Adrenal gland (tissue), 12 donors: ENCODE results near the gene DNHD1. TPM values are rescaled to one million over a fixed set of nuclear protein-coding genes. Genes with fewer than 3 reads are reported as not detected.

Source experiments
- DNase-seq, 7 donors: peaks; one replicate each; pipeline ENCODE4 v3.0.0-alpha.2; 2019 to 2020
- H3K27ac ChIP-seq, 5 donors: fragments of 200-600 bp; sonication (generic) in 4 of 5; 1 replicate in 3 of 5; 2 replicates in 2 of 5; pipeline versions ENCODE4 v1.5.1 to v1.8.0; 2016 to 2020; ENCODE audit warnings: mild to moderate bottlenecking in 1 of 5
- H3K27me3 ChIP-seq: fragments of 200-600 bp; 2 replicates; pipeline ENCODE4 v1.8.0; 2021
- H3K36me3 ChIP-seq, 2 donors: fragments of 200-600 bp; replicated peaks in 1 of 2; 1 replicate in 1 of 2; 2 replicates in 1 of 2; pipeline versions ENCODE4 v1.5.1 to v1.8.0; 2018 to 2022
- H3K4me1 ChIP-seq, 2 donors: fragments of 200-600 bp; replicated peaks in 1 of 2; 1 replicate in 1 of 2; 2 replicates in 1 of 2; pipeline versions ENCODE4 v1.5.1 to v1.8.0; 2018 to 2021
- H3K4me3 ChIP-seq, 4 donors: fragments of 200-600 bp; sonication (generic) in 3 of 4; one replicate each; pipeline ENCODE4 v1.5.1; 2016 to 2018
- H3K9me3 ChIP-seq, 3 donors: fragments of 200-600 bp; sonication (generic) in 1 of 3; replicated peaks in 1 of 3; 1 replicate in 2 of 3; 2 replicates in 1 of 3; pipeline versions ENCODE4 v1.5.1 to v1.8.0; 2016 to 2021
- CTCF ChIP-seq, 6 experiments: fragments of 450-650 bp in 4 of 6; fragments of 200-600 bp in 2 of 6; sonication (generic) in 1 of 6; IDR thresholded peaks; 1 replicate in 5 of 6; 2 replicates in 1 of 6; pipeline versions ENCODE4 v1.5.1 to v1.8.0; 2016 to 2021; ENCODE audit warnings: antibody characterized with exemption in 6 of 6, mild to moderate bottlenecking in 2 of 6, moderate library complexity in 1 of 6
- POLR2A ChIP-seq, 2 donors: fragments of 450-650 bp; IDR thresholded peaks; one replicate each; pipeline ENCODE4 v1.6.1; 2017; ENCODE audit warnings: antibody characterized with exemption in 2 of 2, mild to moderate bottlenecking in 2 of 2, moderate library complexity in 1 of 2
- WGBS, 4 donors: extraction: QIAGEN DNeasy Blood & Tissue Kit in 2 of 4; methylation state at CpG; one replicate each; pipeline versions ENCODE4 v1.1.5 to v1.1.7; 2013 to 2017; 5-methylcytosine and 5-hydroxymethylcytosine counted together
- intact Hi-C, 2 donors: fragments of 100-400 bp; cut with DNase I; formaldehyde crosslinking; loops; one replicate each; pipeline versions ENCODE4 v1.14.1 to v1.15.0; 2022 to 2023
- polyA plus RNA-seq, 3 donors: library from polyadenylated mRNA; stranded (reverse); fragments of 200-250 nt in 2 of 3; fragments of 350-450 nt in 1 of 3; fragmentation: Illumina TruSeq in 1 of 3; extraction: RNeasy Lipid Tissue Mini Kit (QIAGEN cat#74804) in 1 of 3; gene quantifications; one replicate each; pipeline ENCODE4 v1.2.3, GENCODE V29; 2013 to 2014
- total RNA-seq, 9 donors: library from RNA; depleted of rRNA in 4 of 9; stranded (reverse); fragments of >200 nt in 4 of 9; fragments of 120-200 nt in 1 of 9; fragmentation: NEBNext Ultra II Directional in 1 of 9; extraction: Animal tissue kit (Norgen Biotek cat#: 25700) in 1 of 9; gene quantifications; one replicate each; pipeline versions ENCODE4 v1.1.0 to v1.2.4, GENCODE V29; 2013 to 2023
- donor health status: healthy with polysubstance abuse.
- donor health status: Bipolar disorder and iron deficiency.
- donor health status: DM: yes; HTN: yes; CAD: no.
- donor health status: DM: no; HTN: no; CAD: no.
- donor health status: DM: no; HTN: no; CAD: no.
- donor health status: DM: yes; HTN: yes; CAD: no.

DNHD1 gene
- total and polyA plus RNA-seq, 12 donors: 3.9 to 27.1 (median 9.9) TPM

GRCh38 chr11:6453152-6453551 lies 43.9 kb upstream of the DNHD1 start:
- H3K4me3 ChIP-seq: no peak overlapping the region
- WGBS, 4 donors: 83 to 92% (median 88%) methylated on average over 2 of the region's 2 CpGs
- no peaks in the 10 kb centered on the region for H3K4me1 ChIP-seq
- intact Hi-C loops: no loop called here
- H3K27ac ChIP-seq: no peak overlapping the region
- no peaks in the 10 kb centered on the region for H3K9me3 ChIP-seq
- no peak for DNase-seq
- H3K36me3 ChIP-seq: peaks cover 0 to 89% of the 10 kb centered on the region in 2 donors
- no peaks in the 10 kb centered on the region for H3K27me3 ChIP-seq
- TF ChIP-seq POLR2A (IDR thresholded peaks at IDR 0.05) (no peak), CTCF (IDR thresholded peaks at IDR 0.05) (no peak)

- no peak overlapping the region for H3K4me3 ChIP-seq
These were observed 42.0 kb upstream of the DNHD1 start for GRCh38 chr11:6455070-6455469.

GRCh38 chr11:6456361-6457073 lies 40.6 kb upstream of the DNHD1 start:
- DNase-seq: no peak
- intact Hi-C loops: no loop called here
- 94 to 96% (median 96%) methylated on average over 10 to 56 of the region's 56 CpGs for WGBS, 4 donors
- TF ChIP-seq POLR2A (IDR thresholded peaks at IDR 0.05) (no peak), CTCF (IDR thresholded peaks at IDR 0.05) (no peak)
- Histone ChIP-seq H3K4me3 (no peak overlapping the region), H3K36me3 (peaks cover 0 to 63% of the 10 kb centered on the region in 2 donors), H3K27me3 (no peaks in the 10 kb centered on the region), H3K27ac (no peak overlapping the region), H3K4me1 (no peaks in the 10 kb centered on the region), H3K9me3 (no peaks in the 10 kb centered on the region)

More at GRCh38 chr11:6455070-6455469, 42.0 kb upstream of the DNHD1 start:
- Histone ChIP-seq H3K36me3 (peaks cover 0 to 78% of the 10 kb centered on the region in 2 donors), H3K9me3 (no peaks in the 10 kb centered on the region), H3K27ac (no peak overlapping the region), H3K4me1 (no peaks in the 10 kb centered on the region), H3K27me3 (no peaks in the 10 kb centered on the region)
- no peak for DNase-seq
- intact Hi-C loops: no loop called here
- no peak for TF ChIP-seq POLR2A (IDR thresholded peaks at IDR 0.05)
- no peak for TF ChIP-seq CTCF (IDR thresholded peaks at IDR 0.05)
- WGBS, 4 donors: 52 to 92% (median 87%) methylated on average over 2 of the region's 2 CpGs

- TF ChIP-seq CTCF (IDR thresholded peaks at IDR 0.05): no peak
- no peak for TF ChIP-seq POLR2A (IDR thresholded peaks at IDR 0.05)
- no peak overlapping the region for H3K4me3 ChIP-seq
- no peak for DNase-seq
- H3K9me3 ChIP-seq: no peaks in the 10 kb centered on the region
- peaks cover 0 to 52% of the 10 kb centered on the region in 2 donors for H3K36me3 ChIP-seq
- 94 to 97% (median 95%) methylated on average over 23 to 26 of the region's 26 CpGs for WGBS, 4 donors
- H3K27me3 ChIP-seq: no peaks in the 10 kb centered on the region
- no peak overlapping the region for H3K27ac ChIP-seq
- H3K4me1 ChIP-seq: no peaks in the 10 kb centered on the region
- intact Hi-C loops: no loop called here
These were observed 39.3 kb upstream of the DNHD1 start for GRCh38 chr11:6457581-6458320.
